GM12873 (cell line): ENCODE results near the gene MPP3.

Source experiments
- TF ChIP-seq, protein P1 (sequence below): IDR thresholded peaks from 2 replicates; pipeline ENCODE4 v1.5.1; 2012; ENCODE audit warnings: low read depth, mild to moderate bottlenecking, moderate library complexity, low read length, control low read depth; ENCODE audit not compliant: insufficient read depth; ENCODE audit errors: missing control alignments

Gene MPP3

DNA sequence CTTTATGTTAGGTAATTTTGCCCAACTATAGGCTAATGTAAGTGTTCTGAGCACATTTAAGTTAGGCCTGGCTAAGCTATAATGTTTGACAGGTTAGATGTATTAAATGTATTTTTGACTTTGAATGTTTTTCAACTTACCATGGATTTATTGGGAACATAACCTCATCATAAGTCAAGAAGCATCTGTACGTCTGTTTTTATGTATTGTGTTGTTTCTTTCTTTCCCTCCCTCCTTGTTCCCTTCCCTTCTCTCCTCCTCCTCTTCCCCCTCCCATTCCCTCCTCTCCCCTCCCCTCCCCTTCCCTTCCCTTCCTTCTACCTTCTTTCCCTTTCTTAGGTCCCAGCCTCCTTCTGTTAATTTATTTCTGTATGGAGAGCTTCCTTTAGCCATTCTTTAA, 43.5 kb downstream of the MPP3 start:
- TF ChIP-seq, protein P1, sequence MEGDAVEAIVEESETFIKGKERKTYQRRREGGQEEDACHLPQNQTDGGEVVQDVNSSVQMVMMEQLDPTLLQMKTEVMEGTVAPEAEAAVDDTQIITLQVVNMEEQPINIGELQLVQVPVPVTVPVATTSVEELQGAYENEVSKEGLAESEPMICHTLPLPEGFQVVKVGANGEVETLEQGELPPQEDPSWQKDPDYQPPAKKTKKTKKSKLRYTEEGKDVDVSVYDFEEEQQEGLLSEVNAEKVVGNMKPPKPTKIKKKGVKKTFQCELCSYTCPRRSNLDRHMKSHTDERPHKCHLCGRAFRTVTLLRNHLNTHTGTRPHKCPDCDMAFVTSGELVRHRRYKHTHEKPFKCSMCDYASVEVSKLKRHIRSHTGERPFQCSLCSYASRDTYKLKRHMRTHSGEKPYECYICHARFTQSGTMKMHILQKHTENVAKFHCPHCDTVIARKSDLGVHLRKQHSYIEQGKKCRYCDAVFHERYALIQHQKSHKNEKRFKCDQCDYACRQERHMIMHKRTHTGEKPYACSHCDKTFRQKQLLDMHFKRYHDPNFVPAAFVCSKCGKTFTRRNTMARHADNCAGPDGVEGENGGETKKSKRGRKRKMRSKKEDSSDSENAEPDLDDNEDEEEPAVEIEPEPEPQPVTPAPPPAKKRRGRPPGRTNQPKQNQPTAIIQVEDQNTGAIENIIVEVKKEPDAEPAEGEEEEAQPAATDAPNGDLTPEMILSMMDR: no peak

DNA sequence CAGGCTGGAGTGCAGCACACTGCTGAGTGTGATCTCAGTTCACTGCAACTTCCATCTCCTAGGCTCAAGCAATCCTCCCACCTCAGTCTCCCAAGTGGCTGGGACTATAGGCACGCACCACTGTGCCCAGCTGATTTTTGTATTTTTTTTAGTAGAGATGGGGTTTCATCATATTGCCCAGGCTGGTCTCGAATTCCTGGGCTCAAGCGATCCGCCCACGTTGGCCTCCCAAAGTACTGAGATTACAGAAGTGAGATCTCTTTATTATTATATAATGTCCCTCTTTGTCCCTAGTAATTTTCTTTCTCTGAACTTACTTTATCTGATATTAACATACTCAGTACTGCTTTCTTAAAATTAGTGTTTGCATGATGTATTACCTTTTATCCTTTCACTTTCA, 44.4 kb downstream of the MPP3 start:
- TF ChIP-seq, protein P1: no peak

DNA sequence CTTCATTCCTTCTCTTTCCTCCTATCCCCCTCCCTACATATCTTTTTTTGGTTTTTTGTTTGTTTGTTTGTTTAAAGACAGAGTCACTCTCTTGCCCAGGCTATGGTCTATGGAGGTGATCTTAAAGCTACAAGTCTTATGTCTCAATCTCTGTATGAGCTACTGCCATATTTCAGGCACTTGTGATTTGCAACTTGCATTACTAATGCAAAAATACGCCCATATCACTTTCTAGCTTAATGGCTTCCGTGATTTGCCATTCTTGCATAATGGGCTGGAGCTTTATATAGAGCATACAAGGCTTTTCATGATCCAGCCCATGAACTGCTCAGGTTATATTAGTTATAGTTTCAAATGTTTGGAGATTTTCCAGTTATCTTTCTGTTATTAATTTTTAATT, 45.2 kb downstream of the MPP3 start:
- TF ChIP-seq, protein P1: no peak

DNA sequence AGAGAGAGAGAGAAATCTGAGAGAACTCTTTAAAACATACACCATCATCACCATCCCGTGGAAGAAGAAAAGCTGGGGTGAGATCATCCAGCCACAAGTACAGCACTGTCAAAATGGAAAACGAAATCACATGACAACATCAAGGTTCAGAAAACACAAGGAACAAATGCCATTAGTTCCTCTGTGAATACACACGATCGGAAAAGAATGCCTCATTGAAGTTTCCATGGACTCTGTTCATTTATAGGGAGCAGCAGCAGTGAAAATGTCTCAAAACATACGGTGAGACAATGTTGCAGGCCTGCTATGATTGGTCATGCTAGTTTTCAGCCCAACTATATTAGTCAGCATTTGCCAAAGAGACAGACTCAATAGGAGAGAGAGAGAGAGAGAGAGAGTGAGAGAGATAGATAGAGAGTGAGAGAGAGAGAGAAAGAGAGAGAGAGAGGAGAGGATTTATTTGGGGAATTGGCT, 48.3 kb downstream of the MPP3 start:
- TF ChIP-seq, protein P1: no peak

DNA sequence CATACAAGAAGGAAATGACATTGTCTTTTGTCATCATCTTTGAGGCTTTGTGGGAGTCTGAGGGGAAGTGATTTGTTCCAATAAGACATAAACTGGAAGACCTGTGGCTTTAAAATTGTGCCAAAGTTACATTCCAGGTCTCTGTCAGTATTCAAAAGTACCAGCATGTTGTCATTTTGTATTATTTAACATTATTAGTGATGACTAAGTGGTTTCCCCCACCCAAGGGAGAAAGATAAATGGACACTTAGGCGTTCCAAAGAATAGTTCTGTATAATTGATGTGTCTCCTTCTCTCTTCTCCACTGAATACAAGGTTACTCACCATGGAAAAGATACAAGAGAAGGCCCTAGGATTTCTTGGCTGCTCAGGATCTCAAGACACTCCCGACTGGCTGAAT, 48.9 kb downstream of the MPP3 start:
- TF ChIP-seq, protein P1: no peak

DNA sequence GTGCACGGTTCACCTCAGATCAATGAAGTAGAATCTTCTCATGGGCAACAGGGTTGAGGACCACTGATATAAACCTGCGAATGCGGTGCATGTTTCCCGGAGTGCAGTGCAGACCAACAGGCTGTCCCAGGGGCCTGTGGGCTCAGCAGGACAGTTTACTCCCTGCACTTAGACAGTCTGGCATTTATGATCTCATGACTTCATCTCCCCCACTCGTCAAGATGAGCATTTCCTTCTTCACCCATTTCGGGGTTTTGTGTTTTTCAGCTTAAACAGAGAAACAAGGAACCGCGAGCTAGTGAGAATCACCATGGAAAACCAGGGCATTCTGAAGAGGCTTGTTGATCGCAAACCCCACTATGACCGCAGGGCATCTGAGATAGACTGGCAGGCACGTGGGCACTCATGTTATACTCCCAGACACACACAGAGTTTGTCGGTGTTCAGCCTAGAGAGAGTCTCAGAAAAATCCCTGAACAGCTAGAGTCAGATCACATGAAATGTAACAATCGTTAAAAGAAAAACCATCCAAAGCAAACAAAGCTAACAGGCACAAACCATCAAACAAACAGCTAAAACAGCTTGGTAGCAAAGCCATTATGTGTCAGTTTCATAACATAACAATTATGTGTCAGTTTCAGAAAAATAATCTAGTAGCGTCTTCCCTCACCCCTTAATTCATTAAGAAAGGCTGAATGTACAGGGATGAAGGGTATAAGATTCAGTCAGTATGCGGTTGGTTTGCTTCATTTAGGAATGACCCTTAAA, 49.8 kb downstream of the MPP3 start:
- TF ChIP-seq, protein P1: no peak

DNA sequence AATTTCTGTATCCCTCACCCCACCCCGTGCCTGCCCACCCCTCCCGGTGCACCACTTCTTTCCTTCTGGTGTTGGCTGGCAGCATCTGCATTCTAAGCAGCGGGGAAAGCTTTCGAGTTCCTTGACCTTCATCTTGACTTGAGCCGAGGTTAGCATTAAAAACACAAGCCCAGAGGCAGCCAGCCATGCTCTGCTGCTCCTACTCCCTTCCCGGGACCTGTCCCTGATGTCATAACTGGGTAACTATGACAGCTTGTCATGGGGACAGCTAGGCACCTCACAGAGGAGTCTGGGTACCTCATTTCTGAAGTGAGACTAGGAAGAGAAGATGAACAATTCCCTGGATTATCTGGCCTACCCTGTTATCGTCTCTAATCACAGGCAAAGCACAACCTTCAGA, 52.8 kb downstream of the MPP3 start, which contains the start of gene CFAP97D1:
Gene CFAP97D1 (plus strand): TSS at position 301 of the 400 bp plus-strand sequence. CDS start 28 bp downstream, at position 329.
- TF ChIP-seq, protein P1: no peak
